Measurements from ENCODE around the gene TCF12.

Gene TCF12

DNA sequence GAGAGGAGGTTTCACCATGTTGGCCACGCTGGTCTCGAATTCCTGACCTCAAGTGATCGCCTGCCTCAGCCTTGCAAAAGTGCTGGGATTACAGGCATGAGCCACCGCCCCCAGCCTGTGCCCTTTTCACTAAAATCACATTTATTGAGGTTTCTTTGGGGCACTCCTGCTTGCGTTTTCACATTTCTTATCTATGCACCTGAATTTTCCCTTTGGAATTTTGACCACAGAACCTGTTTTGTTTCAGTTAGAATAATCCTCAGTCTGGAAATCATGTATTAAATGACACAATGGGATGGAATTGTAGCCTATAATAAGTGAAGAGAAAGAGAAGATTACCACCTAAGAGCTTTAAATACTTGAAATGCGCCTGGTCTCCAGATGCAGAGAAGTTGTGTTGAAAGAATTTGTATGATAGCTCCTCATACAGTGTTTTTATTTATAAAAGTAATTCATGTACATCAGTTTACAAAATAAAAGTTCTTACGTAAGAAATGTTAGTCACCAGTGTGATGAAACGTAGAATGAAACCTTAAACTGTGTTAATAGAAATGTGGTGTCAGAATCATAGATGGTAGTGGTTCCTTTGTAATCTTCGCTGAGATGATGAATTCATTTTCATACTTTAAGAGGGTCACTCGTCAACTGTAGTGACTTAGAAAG, 107.0 kb downstream of the TCF12 start:
- DNase-seq: peak; percentile 55

- no peak for DNase-seq
Measured at GRCh38 chr15:57026016-57026592, 107.7 kb downstream of the TCF12 start.

GRCh38 chr15:57027596-57027995, 109.2 kb downstream of the TCF12 start:
- DNase-seq: no peak

DNA sequence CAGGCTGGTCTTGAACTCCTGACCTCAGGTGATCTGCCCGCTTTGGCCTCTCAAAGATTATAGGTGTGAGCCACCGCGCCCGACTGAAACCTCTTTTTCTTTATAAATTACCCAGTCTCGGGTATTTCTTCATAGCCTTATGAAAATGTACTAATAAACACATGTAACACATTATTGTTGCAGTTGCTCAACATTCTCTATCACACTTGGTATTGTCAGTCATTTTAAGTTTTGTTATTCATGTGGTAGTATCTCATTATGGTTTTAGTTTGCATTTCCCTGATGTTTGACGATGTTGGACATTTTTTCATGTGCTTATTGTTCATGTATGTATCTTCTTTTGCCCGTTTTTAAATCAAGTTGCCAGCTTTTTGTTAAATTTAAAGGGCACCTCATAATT, 109.7 kb downstream of the TCF12 start:
- DNase-seq: no peak

DNA sequence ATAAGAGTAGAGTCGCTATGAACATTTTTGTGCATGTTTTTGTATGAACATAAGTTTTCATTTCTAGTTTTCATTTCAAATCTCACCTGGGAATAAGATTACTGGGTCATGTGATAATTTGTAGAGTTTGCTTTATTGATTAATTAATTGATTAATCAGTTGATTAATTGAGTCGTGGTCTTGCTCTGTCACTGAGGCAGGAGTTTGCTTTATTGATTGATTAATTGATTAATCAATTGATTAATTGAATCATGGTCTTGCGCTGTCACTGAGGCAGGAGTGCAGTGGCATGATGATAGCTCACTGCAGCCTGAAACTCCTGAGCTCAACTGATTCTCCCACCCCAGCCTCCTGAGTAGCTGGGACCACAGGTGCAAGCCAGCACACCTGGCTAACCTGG, 111.6 kb downstream of the TCF12 start:
- DNase-seq: no peak

DNA sequence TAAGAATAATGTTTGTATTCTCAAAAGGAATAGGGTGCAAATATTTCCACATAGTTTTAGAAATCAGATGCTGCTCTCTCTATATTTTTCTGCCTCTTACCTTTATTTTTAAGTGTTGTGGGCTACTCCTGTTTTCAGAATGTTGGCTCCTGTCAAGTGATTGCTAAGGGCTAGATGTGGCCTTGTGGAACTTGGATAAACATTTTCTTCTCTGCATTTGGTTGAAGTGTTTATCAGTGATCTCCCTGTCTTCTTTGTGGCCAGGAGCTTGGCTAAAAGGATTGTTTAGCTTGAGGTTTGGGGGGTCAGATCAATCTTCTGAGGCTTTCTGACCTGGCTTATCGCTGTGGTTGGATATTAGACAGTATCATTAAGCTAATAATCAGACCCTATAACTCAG, 112.6 kb downstream of the TCF12 start:
- no peak for DNase-seq

DNA sequence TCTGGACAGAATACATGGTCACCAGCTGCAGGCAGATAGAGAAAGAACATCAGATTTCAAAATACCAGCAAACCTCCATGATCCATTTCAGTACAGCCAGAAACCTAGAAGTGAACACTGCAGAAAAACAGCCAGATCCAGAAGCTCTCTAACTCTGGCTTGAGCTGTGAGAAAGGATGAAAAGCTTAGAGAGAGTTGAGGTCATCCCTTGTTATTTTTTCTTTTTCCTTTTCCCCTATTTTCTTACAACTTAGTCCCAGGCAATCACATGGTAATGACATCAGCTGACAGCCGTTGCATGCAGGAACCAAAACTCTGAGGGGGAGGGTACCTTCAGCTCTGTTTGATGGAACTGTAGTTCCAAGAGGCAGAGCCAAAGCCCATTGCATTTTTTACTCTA, 113.2 kb downstream of the TCF12 start:
- DNase-seq: peak; percentile 36

DNA sequence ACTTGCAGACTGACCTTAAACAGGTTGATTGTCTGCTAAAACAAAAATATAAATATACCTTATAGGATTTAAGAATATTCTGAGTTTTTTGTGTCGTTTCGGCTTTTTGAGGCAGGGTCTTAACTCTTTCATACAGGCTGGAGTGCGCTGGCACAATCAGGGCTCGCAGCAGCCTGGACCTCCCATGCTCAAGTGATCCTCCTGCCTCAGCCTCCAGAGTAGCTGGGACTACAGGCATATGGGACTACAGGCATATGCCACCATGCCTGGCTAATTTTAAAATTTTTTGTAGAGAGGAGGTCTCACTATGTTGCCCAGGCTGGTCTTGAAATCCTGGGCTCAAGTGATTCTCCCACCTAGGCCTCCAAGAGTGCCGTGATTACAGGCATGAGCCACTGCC, 113.9 kb downstream of the TCF12 start:
- DNase-seq: no peak

DNA sequence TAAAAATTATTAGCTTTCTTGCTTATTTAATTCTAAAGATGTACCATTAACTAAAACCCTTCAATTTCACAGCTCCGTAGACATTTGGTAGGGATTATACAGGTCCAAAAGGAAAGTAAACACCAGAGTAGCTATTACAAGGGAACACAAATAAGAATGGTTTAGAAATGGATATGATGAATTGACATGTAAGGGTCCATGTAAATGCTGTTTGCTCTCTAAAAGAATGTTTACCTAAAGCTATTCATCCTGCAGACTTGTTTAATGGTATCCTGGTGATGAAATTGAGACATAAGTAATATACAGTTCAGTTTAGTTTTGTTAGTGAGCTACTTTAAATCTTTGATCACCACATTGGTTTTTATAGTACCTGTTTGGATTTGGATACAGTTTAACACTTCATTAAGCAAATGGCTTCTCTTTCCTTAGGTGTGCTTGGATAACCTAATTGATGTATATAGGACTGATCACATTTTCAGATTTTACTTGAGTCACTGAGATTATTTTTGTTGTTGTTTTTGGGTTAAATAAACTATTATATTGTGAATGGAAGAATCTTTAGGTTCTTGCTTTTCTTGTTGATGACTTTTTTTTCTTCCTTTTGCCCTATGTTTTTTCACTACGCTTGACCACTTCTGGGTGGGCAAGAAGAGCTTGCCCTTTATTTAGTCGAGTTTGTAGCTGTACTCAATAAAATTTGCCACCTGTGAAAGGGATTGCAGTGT, 115.4 kb downstream of the TCF12 start:
- DNase-seq: no peak

DNA sequence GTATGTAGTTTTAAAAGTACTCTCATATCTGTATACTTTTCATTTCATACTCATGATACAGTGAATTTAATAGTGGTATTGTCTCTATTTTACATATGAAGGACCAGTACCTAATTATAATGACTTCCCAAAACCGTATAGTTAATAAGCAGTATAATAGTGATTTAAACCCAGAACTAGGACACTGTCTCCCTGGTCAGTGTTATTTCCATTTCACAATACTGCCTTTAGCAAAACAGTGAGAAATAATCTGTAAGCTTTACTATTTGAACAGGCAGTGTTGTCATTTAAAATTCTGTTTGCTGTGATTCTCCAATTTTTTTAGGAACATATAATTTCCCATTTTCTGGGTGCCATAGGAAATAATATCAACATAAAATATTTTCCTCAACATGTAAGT, 116.2 kb downstream of the TCF12 start:
- DNase-seq: no peak

DNA sequence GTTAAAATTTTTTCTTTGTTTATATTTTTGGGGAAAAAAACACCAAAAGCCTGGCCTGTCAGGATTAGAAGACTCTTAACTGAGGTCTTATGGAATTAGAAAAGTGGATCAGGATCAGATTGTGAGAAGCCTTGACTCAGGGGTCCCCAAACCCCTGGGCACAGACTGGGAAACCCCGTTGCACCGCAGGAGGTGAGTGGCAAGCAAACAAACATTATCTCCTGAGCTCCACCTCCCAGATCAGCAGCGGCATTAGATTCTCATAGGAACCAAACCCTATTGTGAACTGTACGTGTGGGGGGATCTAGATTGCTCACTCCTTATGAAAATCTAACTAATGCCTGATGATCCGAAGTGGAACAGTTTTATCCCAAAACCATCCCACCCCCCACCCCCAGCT, 117.2 kb downstream of the TCF12 start:
- DNase-seq: no peak

- no peak for DNase-seq
Measured at GRCh38 chr15:57036352-57036751, 117.9 kb downstream of the TCF12 start.

DNA sequence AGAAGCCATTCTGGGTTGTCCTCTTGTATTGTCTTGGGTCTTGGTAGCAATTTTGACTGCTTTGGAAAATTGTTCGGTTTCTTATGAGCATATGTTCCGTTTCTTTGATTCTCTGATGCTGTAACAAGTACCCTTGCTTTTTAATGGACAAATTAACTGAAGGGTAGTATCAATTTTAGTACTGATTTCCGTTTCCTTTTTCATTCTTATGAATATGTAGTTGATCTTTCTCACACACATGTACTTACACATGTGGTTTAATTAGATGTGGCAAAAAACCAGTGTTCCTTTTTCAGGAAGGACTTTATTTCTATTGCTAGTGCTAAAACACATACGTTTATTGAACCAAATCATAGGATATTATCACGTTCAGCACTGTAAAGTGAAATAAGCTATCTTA, 119.1 kb downstream of the TCF12 start:
- DNase-seq: no peak

DNA sequence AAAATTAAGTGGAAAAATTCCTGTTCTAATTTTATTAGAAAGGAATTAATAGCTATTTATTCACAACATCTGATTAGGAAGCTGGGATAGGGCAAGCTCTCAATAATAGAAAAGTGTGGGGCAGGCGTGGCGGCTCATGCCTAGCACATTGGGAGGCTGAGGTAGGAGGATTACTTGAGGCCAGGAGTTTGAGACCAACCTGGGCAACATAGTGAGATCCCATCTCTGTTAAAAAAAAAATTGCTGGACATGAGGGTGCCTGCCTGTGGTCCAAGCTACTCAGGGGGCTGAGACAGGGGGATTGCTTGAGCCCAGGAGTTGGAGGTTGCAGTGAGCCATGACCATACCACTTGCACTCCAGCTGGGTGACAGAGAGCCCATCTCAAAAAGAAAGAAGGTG, 119.6 kb downstream of the TCF12 start:
- DNase-seq: no peak

- DNase-seq: no peak
Measured at GRCh38 chr15:57038496-57038895, 120.1 kb downstream of the TCF12 start.

GRCh38 chr15:57041416-57041815, 123.0 kb downstream of the TCF12 start:
- DNase-seq: no peak

GRCh38 chr15:57044072-57044702, 125.7 kb downstream of the TCF12 start:
- DNase-seq: no peak

- DNase-seq: no peak
Measured at GRCh38 chr15:57044970-57045369, 126.5 kb downstream of the TCF12 start.

DNA sequence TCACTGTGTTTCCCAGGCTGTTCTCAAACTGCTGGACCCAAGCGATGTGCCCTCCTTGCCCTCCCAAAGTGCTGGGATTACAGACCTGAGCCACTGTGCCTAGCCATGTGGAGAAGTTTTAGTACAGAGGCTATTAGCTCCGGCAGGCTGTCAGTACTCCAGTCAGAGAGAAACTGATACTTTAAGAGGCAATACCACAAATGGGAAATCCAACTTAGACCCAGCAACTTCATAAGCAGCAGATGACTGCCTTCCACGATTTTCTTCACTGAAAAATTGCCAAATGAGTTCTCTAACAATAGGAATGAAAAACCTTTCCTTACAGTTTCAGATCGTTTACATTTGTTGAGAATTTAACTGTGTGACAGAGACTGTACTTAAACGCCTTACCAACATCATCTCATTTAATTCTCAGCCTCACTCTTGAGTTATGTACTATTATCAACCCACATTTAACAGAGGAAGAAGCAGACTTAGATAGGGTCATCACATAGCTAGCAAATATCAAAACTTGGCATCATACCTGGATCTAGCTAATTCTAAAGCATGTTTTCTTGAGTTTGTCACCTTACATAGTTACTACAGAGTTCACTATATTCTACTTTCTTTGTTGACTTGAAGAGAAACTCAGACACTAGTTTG, 127.4 kb downstream of the TCF12 start:
- no peak for DNase-seq

GRCh38 chr15:57048930-57049549, 130.6 kb downstream of the TCF12 start:
- DNase-seq: no peak

DNA sequence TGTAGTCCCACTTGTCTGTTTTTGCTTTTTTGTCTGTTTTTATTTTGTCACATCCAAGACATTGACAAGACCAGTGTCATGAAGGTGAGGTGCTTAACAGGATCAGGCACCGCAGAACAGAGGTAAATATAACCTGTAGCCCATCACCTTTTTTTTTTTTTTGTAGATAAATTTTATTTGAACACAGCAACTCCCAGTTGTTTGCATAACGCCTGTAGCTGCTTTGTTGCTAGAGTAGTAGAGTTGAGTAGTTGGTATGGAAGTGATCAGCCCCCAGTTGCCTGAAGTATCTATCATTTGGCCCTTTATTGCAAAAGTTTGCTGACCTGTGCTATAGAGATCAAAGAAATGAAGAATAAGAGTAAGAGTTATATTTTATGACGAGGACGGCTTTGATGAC, 135.0 kb downstream of the TCF12 start:
- DNase-seq: no peak

- DNase-seq: peak; percentile 4
Measured at GRCh38 chr15:57054204-57054750, 135.8 kb downstream of the TCF12 start.

GRCh38 chr15:57056357-57056756, 137.9 kb downstream of the TCF12 start:
- no peak for DNase-seq

All from fibroblast of skin of right quadriceps (primary cell).